HG02763 (cell line): ENCODE measurements around the gene KRTAP5-4.
"Not testable (repeated sequence)": the region's sequence is repeated elsewhere in the genome, so short reads cannot be mapped to it uniquely, and the experiment has no call there.

Source experiments
- ATAC-seq: cut with Tn5 transposase; IDR thresholded peaks from one replicate; pipeline ENCODE4 v1.9.1; 2021; ENCODE audit warnings: mild to moderate bottlenecking, moderate library complexity; ENCODE audit not compliant: unreplicated experiment

KRTAP5-4 gene

DNA sequence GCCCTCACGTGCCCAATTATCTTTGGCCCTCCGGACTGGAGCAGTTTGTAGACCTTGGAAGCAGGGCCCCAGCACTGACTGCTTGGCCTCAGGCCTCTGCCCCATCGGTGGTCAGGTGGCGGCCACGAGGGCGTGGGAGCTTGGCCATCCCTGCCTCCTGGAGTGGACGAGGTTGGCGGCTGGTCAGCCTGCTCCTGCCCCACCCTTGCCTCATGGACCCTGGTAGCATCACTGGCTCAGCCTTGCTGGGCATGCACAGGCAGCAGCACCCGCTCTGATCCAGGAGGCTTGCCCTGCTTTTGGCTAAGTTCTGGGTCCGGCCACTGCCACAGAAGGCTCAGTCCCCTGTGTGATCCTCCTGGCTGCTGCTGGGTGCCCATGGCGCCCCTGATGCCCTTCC lies 17.8 kb downstream of the KRTAP5-4 start:
- ATAC-seq, result no peak

GRCh38 chr11:1603629-1604028 lies 18.3 kb downstream of the KRTAP5-4 start:
- no peak for ATAC-seq

DNA sequence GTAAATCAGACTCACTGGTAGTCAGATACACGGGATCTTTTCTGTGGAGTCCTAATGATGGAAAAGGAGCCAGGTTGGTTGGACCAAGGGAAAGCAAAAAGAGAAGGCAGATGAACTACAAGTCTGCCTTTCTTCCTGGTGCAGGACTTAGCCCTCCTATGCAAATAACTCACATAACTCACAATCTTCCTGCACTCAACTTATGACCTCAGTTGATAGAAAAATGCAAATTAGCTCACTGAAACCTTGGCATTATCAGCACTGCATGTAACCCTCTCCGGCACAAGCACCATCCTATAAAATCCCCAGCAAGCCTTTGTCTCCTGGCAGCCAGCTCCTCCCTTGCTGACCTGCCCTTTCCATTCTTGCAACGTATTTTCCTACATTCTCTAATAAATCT lies 20.3 kb downstream of the KRTAP5-4 start:
- not testable (repeated sequence) for ATAC-seq

DNA sequence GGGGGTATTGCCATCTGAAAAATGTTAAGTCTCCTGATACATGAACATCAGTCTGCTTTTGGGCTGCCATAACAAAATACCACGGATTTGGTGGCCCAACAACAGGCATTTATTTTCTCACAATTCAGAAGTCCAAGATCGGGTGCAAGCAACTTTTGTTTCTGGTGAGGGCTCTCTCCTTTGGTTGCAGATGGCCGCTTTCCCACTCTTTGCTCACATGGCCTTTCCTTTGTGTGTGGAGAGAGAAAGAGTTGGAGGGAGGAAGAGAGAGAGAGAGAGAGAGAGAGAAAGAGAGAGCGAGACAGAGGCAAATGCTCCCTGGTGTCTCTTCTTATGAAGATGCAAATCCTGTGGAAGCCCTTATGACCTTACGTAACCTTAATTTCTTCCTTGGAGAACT lies 21.3 kb downstream of the KRTAP5-4 start:
- ATAC-seq, result no peak

DNA sequence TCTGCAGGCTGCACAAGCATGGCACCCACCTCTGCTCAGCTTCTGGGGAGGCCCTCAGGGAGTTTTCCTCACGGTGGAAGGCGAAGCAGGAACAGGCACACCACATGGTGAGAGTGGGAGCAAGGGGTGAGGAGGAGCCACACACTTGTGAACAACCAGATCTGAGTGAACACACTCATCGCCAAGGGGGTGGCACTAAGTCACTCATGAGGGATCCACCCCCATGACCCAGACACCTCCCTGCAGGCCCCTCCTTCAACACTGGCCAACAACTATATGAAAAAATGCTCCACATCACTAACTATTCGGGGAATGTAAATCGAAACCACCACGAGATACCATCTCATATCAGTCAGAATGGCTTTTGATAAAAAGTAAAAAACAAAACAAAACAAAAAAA lies 23.1 kb downstream of the KRTAP5-4 start:
- no peak for ATAC-seq

DNA sequence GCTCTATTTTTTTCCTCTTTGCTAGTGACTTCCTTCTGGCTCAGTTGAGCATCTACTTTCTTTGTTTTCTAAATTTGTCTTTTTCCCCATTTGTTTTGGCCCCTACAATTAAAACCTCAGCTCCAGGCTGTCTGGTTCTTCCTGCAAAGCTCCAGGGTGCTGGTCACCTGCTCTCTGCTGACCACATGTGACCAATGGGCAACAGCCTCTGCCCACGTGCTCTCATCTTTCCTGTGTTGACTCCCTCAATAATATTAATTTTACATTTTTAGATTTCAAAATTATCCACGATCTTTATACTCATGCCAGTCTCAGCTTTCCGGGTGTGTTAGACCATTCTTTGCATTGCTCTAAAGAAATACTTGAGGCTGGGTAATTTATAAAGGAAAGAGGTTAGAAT lies 23.5 kb downstream of the KRTAP5-4 start:
- ATAC-seq, result not testable (repeated sequence)

GRCh38 chr11:1597994-1598380 lies 24.0 kb downstream of the KRTAP5-4 start, which contains the start of gene KRTAP5-2:
KRTAP5-2 (minus strand) TSS chr11:1598294; CDS start chr11:1598250, 44 bp downstream.
- ATAC-seq, result no peak

GRCh38 chr11:1597331-1597993 lies 24.5 kb downstream of the KRTAP5-4 start:
- no peak for ATAC-seq

GRCh38 chr11:1596576-1597121 lies 25.3 kb downstream of the KRTAP5-4 start:
- ATAC-seq, result not testable (repeated sequence)

DNA sequence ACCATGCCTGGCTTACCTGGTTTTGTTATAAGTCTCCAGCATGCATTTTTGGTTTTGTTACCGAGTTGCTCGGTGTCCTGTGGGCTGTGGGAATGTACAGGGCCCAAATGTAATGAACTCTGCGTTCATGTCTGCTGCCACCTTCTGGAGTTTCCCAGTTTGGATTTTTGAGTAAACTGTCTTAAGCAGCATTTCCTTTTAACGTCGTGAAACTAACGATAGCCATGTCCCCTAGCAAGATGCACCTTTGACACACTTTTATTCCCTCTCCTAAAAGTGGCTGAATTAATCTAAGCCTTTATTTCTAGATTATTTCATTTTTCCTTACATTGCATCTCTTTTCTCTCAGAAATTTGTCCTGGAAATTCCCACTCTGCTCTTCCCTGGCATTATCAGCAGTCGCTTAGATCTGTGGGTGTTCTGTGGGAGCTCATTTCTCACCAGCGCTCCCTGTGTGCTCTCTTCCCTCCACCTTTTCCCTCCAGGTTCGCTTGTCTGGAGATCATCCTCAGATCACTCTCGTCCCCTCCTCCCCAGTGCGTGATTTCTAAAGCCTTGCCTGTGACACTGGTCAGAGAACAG lies 25.9 kb downstream of the KRTAP5-4 start:
- ATAC-seq, result not testable (repeated sequence)

DNA sequence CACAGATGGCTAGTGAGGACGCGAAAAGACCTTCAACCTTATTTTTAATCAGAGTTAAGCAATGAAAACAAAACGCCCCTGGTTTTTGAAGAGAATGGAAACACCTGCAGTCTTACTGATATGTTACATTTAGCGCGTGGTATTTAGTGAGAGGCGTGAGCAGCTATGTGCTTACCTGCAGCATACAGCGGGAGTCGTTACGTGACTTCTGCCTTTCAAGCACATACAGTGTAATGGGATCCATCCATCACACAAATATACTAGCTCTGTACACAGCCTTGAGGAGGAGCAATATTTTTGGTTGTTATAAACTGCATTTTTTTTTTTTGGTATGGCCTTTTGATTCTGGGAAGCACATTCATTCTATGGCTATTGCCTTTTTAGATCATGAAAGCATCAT lies 29.3 kb downstream of the KRTAP5-4 start:
- ATAC-seq, result no peak

GRCh38 chr11:1589996-1590395 lies 31.9 kb downstream of the KRTAP5-4 start:
- no peak for ATAC-seq

- ATAC-seq, result not testable (repeated sequence)
These were observed 32.6 kb downstream of the KRTAP5-4 start for GRCh38 chr11:1589191-1589963.

DNA sequence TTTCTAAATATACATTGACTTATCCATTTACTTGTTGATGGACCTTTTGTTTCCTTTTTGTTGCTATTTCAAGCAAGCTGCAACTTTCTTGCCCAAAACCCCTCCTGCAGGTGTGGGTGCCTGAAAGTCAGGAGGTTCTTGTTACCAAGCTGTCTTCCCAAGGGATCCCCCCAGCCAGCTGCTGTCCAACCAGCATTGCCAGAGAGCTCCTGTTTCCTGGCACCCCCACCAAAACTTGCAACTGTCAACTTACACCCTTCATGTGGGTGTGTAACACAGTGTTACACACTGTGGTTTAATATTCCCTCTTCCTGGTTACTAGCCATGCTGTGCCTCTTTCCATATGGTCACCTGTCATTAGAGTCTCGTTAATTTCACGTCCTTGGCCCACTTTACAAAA lies 35.2 kb downstream of the KRTAP5-4 start:
- ATAC-seq, result no peak

- ATAC-seq, result not testable (repeated sequence)
These were observed 37.1 kb downstream of the KRTAP5-4 start, which contains the start of gene KRTAP5-1 for GRCh38 chr11:1584661-1585370. KRTAP5-1 (minus strand) TSS chr11:1585283; CDS start chr11:1585249, 34 bp downstream.

DNA sequence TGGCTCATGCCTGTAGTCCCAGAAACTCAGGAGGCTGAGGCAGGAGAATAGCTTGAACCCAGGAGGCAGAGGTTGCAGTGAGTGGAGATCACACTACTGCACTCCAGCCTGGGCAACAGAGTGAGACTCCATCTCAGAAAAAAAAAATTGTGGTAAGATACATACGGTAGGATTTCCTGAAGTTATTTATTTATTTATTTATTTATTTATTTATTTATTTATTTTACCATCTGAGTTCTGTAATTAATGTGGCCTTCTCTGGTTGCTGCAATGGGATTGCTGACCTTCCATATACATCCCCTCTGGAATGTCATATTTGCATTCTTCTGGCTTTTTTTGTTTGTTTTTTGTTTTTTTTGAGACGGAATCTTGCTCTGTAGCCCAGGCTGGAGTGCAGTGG lies 39.0 kb downstream of the KRTAP5-4 start:
- ATAC-seq, result not testable (repeated sequence)

DNA sequence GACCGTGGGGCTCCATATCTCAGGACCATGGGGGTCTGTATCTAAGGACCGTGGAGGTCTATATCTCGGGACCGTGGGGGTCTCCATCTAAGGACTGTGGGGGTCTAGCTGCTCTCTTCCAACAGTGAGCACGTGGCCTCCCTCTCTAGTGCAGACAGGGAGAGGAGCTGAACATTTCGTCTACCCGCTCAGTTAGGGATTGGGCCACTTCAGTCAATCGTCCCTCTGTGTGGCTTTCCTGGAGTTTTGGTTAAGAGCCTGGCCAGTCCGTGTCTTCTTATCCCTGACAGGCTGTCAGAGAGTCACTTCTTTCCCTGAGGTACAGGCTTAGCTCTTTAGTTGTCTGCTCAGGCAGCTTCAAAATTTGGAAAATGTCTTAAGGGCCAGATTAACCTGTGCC lies 40.0 kb downstream of the KRTAP5-4 start:
- ATAC-seq, result no peak

GRCh38 chr11:1576825-1577224 lies 45.1 kb downstream of the KRTAP5-4 start:
- no peak for ATAC-seq

- ATAC-seq, result not testable (repeated sequence)
These were observed 46.2 kb downstream of the KRTAP5-4 start for GRCh38 chr11:1575756-1576155.

DNA sequence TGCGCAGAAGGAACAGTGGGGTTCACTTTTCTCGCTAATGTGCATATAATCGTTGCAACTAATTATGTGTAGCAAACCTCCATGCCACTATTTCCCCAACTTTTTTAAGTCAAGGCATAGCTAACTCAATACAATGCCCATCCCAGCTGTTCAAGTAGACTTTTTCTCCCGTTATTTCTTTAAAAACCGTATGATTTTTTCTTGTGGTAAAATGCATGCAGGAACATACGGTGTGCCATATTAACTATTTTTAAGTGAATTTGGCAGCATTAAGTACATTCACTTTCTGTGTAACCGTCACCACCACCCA lies 47.0 kb downstream of the KRTAP5-4 start:
- no peak for ATAC-seq
